Ramos (cell line): ENCODE data around the gene NUTM2G.
"Not testable (repeated sequence)": the region's sequence is repeated elsewhere in the genome, so short reads cannot be mapped to it uniquely, and the experiment has no call there.

Experiments used
- in situ Hi-C: fragments of 300-500 bp; cut with MboI; formaldehyde crosslinking; loops from one replicate; pipeline ENCODE4 v1.14.3; 2022; ENCODE audit warnings: low sequenced_read_pairs; ENCODE audit not compliant: unreplicated experiment

NUTM2G gene

DNA sequence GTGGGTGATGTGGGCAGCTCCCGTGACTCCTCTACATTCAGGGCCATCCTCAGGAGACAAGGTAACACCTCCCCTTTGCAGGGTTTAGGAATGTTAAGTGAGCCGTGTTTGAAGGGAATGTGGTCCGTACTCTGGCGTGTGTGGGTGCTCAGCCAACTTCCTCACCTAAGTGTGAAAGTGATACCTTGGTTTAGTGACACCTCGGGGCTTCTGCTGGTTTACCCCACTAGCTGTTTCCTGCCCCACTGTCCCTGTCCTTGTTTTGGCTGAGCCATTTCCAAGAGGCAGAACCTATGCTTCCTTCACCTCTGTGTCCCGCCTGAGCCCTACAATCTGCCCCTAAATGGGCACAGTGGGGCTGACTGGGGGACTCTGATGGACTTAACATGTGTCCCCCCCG, 12.3 kb downstream of the NUTM2G start:
- in situ Hi-C loops = not testable (repeated sequence)

DNA sequence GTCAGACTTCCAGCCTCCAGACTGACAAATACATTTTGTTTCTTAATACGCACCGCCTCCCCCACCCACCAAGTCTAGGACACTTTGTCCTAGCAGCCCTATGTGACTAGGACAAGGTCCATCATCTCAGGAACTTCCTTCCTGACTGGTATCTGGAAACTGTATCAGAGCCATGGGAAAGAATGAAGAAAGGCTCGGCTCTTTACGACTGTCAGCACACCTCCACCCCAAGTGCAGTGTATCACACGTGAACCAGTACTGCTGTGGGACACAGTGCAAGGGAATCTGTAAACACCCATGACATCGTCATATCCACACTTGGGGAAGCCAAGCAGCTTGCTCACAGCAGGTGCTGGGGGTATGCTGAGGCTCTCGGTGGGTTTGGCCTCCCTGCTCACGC, 13.0 kb downstream of the NUTM2G start:
- in situ Hi-C loops = not testable (repeated sequence)

DNA sequence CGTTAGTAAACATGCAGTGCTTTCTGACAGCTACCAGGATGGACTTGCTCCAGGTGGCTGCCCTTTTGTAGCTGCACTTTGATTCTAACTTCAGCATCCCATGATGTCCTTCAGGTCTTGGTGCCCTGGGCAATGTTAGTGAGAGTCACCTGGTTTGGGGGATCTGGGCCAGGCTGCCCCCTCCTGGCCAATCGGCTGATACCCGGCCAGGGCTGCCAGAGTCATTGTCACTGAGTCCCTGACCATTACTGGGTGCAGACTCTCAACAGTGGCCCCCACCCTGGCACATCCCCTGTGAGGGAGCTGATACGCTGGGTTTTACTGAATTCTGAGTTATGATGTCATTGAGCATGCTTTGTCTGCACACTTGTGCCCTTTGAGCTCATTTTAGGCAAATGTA, 13.5 kb downstream of the NUTM2G start:
- in situ Hi-C loops = not testable (repeated sequence)

DNA sequence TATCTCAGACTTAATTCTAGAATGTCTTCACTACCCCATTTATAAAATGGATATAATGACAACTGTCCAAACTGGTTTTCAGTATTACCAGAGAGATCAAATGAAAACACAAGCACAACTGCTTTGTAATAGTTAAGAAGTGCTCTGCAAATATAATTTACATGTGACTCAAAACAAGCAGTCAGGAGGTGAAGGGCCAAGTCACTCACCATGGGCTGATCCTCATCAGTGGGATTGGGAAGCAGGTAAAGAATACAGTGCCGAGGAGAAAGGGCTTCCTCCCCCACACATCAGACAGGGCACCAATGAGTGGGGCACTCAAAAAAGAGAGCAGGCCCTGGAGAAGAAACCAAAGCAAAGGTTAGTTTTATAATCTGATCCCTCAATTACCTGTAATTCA, 20.7 kb downstream of the NUTM2G start:
- in situ Hi-C loops = not testable (repeated sequence)

DNA sequence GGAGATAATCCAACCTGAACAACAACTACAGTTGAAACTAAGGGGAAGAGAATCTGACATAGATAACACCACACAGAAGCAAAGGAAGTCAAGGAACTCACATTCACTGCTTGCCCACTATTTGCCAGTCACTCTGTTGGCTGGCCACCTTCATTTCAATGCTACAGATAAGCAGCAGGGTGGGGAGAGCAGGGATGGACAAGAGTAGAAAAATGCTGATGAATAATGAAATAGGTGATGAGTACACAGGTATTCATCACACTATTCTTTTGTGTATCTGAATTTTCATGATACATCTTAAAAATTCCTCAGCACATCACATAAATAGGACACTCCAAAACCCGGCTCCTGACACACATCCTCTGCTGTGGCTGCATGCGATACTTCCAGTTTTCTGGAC, 21.9 kb downstream of the NUTM2G start:
- in situ Hi-C loops = not testable (repeated sequence)

DNA sequence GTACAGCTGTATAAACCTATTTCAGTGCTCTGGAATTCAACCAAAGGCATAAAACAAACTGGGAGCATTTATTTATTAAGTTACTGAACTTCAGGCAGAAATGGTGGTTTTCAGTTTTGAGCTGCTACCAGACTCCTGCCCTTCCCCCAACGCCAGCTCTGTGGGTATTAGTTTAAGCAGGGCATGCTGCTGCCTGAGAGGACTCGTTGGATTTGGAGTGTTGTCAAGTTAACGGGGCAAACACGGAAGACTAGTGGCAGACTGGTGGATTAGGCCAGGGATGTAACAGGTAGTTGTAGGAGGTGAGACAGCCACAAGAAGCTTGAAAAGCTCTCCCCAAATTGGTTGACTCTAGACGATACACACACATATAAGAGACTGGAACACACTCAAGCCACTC, 38.9 kb downstream of the NUTM2G start:
- in situ Hi-C loops = not testable (repeated sequence)

DNA sequence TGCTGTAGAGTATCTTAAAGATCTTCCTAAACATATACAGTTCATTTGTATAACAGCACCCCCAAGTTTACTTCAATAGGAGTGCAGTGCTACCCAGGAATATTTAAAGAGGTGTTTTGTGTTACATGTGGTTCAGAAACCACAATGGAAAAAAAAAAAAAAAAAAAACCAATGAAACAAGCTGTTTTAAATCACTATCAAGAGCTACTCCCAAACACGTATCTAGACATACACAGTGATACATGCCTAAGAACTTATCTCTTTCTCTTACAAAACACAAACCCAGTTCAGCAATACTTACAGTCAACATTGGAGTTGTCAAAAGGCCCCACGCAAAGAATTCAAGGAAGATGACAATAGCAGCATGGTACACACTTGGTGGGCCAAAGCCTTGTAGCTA, 43.9 kb downstream of the NUTM2G start:
- in situ Hi-C loops = not testable (repeated sequence)

DNA sequence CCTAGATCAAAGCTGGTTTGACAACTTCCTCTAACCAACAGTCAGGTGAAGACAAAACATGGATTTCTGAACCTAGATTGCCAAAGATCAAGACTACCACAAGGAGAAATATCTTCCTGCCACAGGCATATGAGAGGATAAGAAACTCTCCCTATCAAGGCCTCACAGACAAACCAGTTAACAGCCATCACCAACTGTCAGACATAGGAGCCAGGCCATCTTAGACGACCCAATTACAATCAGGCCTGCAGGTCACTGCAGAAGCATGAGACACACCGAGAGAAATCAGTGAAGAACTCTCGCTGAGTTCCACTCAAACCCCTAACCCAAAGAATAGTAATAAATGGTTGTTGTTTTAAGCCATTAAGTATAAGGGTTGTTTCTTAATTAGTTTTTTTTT, 45.4 kb downstream of the NUTM2G start:
- in situ Hi-C loops = not testable (repeated sequence)

DNA sequence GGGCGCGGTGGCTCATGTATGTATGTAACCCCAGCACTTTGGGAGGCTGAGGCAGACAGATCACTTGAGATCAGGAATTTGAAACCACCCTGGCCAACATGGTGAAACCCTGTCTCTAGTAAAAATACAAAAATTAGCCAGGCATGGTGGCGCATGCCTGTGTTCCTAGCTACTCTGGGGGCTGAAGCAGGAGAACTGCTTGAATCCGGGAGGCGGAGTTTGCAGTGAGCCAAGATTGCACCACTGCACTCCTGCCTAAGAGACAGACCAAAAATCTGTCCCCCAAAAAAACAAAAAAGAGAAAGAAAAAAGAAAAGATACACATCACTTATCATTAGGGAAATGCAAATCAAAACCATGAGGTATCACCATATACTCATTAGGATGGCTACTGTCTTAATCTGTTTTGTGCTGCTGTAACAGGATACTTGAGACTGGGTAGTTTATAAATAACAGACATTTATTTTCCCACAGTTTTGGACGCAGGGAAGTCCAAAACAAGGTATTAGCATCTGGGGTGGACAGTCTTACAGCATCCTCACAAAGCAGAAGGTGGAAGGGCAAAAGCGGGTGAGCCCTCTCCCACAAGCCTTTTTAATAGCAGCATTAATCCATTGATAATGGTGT, 55.0 kb downstream of the NUTM2G start:
- in situ Hi-C loops = not testable (repeated sequence)

DNA sequence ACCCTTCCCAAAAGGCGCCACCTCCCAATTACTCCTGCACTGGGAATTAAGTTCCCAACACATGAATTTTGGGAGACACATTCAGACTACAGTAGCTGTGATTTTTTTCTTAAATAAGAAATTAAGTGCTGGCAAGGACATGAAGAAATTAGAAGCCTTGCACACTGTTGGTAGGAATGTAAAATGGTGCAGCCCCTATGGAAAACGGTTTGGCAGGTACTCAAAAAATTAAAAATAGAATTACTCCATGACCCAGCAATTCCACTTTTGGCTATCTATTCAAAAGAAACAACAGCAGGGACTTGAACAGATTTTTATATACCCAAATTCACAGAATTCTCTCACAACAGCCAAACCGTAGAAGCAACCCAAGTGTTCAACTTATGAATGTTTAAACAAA, 55.5 kb downstream of the NUTM2G start:
- in situ Hi-C loops = not testable (repeated sequence)

DNA sequence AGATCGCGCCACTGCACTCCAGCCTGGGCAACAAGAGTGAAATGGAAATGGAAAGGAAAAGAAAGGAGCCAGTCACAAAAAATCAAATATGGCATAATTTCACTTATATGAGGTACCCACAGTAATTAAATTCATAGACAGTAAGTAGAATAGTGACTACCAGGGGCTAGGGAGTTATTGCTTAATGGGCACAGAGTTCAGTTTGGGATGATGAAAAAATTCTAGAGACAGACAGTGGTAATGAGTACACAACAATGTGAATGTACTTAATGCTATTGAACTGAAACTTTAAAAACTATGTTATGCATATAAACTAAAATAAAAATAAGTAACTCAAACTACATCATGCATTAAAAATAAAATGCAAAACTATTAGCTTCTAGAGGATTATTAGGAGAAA, 56.2 kb downstream of the NUTM2G start:
- in situ Hi-C loops = not testable (repeated sequence)
